Immature natural killer cell (primary cell): ENCODE data around the gene TMEM98. TPM values are rescaled to one million over a fixed set of nuclear protein-coding genes. Genes with fewer than 3 reads are reported as not detected.
"Not testable (repeated sequence)": the region's sequence is repeated elsewhere in the genome, so short reads cannot be mapped to it uniquely, and the experiment has no call there.

Experiments used
- DNase-seq, 3 donors: peaks; one replicate each; pipeline ENCODE4 v3.0.0; 2022; ENCODE audit warnings: mixed read lengths in 1 of 3
- H3K27ac Mint-ChIP-seq, 6 donors: one replicate each; pipeline ENCODE4 v1.8.0; 2020; ENCODE audit warnings: mixed read lengths in 6 of 6, mild to moderate bottlenecking in 5 of 6, inconsistent platforms in 4 of 6, moderate library complexity in 3 of 6
- H3K27me3 Mint-ChIP-seq, 3 donors: one replicate each; pipeline ENCODE4 v1.8.0; 2020 to 2021; ENCODE audit warnings: low read depth in 3 of 3, mild to moderate bottlenecking in 3 of 3, mixed read lengths in 3 of 3, moderate library complexity in 3 of 3, inconsistent platforms in 1 of 3
- H3K36me3 Mint-ChIP-seq, 3 donors: one replicate each; pipeline ENCODE4 v1.8.0; 2020; ENCODE audit warnings: mixed read lengths in 3 of 3, inconsistent platforms in 2 of 3, mild to moderate bottlenecking in 2 of 3
- H3K4me1 Mint-ChIP-seq, 2 donors: one replicate each; pipeline ENCODE4 v1.8.0; 2020; ENCODE audit warnings: inconsistent platforms in 2 of 2, mild to moderate bottlenecking in 2 of 2, mixed read lengths in 2 of 2, moderate library complexity in 1 of 2
- H3K4me3 Mint-ChIP-seq, 5 donors: one replicate each; pipeline ENCODE4 v1.8.0; 2020; ENCODE audit warnings: mild to moderate bottlenecking in 5 of 5, mixed read lengths in 5 of 5, inconsistent platforms in 3 of 5, moderate library complexity in 3 of 5
- H3K9me3 Mint-ChIP-seq, 6 donors: one replicate each; pipeline ENCODE4 v1.8.0; 2020; ENCODE audit warnings: mild to moderate bottlenecking in 6 of 6, mixed read lengths in 6 of 6, inconsistent platforms in 4 of 6, moderate library complexity in 3 of 6
- polyA plus RNA-seq, 3 donors: library from polyadenylated mRNA; unstranded; fragments of 300-500 nt; fragmentation: Illumina TruSeq; gene quantifications; one replicate each; pipeline ENCODE4 v1.2.3, GENCODE V29; 2021

The TMEM98 gene
- polyA plus RNA-seq, 3 donors from 2014 or later: not detected

- H3K27ac Mint-ChIP-seq: peak overlapping the region in 2 of 6 donors; percentile 8 to 31
- no peaks in the 10 kb centered on the region for H3K9me3 Mint-ChIP-seq
- H3K27me3 Mint-ChIP-seq: peaks cover 0 to 6% (median 3%) of the 10 kb centered on the region in 3 donors
Measured at GRCh38 chr17:32903774-32904673, 23.9 kb upstream of the TMEM98 start.

GRCh38 chr17:32904891-32905290 is 23.1 kb upstream of the TMEM98 start:
- Mint-ChIP-seq H3K4me3 (no peak overlapping the region), H3K4me1 (peaks cover 0 to 13% of the 10 kb centered on the region in 2 donors)

More at GRCh38 chr17:32903774-32904673, 23.9 kb upstream of the TMEM98 start:
- peak overlapping the region in 2 of 5 donors; percentile 12 to 24 for H3K4me3 Mint-ChIP-seq
- DNase-seq: no peak
- peaks cover 0 to 13% of the 10 kb centered on the region in 2 donors for H3K4me1 Mint-ChIP-seq
- no peaks in the 10 kb centered on the region for H3K36me3 Mint-ChIP-seq

GRCh38 chr17:32907583-32907982 is 20.4 kb upstream of the TMEM98 start:
- peaks cover 0 to 13% of the 10 kb centered on the region in 2 donors for H3K4me1 Mint-ChIP-seq
- H3K27me3 Mint-ChIP-seq: peaks cover 0 to 6% (median 3%) of the 10 kb centered on the region in 3 donors
- H3K36me3 Mint-ChIP-seq: no peaks in the 10 kb centered on the region
- no peak overlapping the region for H3K27ac Mint-ChIP-seq
- DNase-seq: no peak
- no peak overlapping the region for H3K4me3 Mint-ChIP-seq
- H3K9me3 Mint-ChIP-seq: no peaks in the 10 kb centered on the region

More at GRCh38 chr17:32904891-32905290, 23.1 kb upstream of the TMEM98 start:
- no peaks in the 10 kb centered on the region for H3K36me3 Mint-ChIP-seq
- H3K27ac Mint-ChIP-seq: no peak overlapping the region
- no peak for DNase-seq
- H3K27me3 Mint-ChIP-seq: peaks cover 0 to 6% (median 3%) of the 10 kb centered on the region in 3 donors
- no peaks in the 10 kb centered on the region for H3K9me3 Mint-ChIP-seq

- H3K4me1 Mint-ChIP-seq: peaks cover 0 to 1% of the 10 kb centered on the region in 2 donors
- DNase-seq: peak; percentile 44 to 58 (median 52)
- H3K4me3 Mint-ChIP-seq: no peak overlapping the region
- H3K27ac Mint-ChIP-seq: no peak overlapping the region
- H3K36me3 Mint-ChIP-seq: no peaks in the 10 kb centered on the region
- peaks cover 0 to 4% (median 4%) of the 10 kb centered on the region in 3 donors for H3K27me3 Mint-ChIP-seq
- H3K9me3 Mint-ChIP-seq: no peaks in the 10 kb centered on the region
Measured at GRCh38 chr17:32909787-32910369, 18.1 kb upstream of the TMEM98 start.

- H3K4me3 Mint-ChIP-seq: no peak overlapping the region
- H3K9me3 Mint-ChIP-seq: no peaks in the 10 kb centered on the region
- H3K4me1 Mint-ChIP-seq: peaks cover 0 to under 1% of the 10 kb centered on the region in 2 donors
- no peaks in the 10 kb centered on the region for H3K36me3 Mint-ChIP-seq
- DNase-seq: no peak
- H3K27me3 Mint-ChIP-seq: peaks cover 0 to 4% (median 0%) of the 10 kb centered on the region in 3 donors
- H3K27ac Mint-ChIP-seq: no peak overlapping the region
Measured at GRCh38 chr17:32910769-32911168, 17.2 kb upstream of the TMEM98 start.

- Mint-ChIP-seq H3K4me1 (peaks cover 0 to 6% of the 10 kb centered on the region in 2 donors), H3K36me3 (no peaks in the 10 kb centered on the region), H3K4me3 (no peak overlapping the region), H3K9me3 (no peaks in the 10 kb centered on the region), H3K27me3 (peaks cover 0 to 4% (median 0%) of the 10 kb centered on the region in 3 donors), H3K27ac (no peak overlapping the region)
- no peak for DNase-seq
Measured at GRCh38 chr17:32912218-32912897, 15.6 kb upstream of the TMEM98 start.

- Mint-ChIP-seq H3K27ac (no peak overlapping the region), H3K27me3 (peaks cover 0 to 3% (median 0%) of the 10 kb centered on the region in 3 donors), H3K4me3 (no peak overlapping the region), H3K9me3 (no peaks in the 10 kb centered on the region), H3K4me1 (peaks cover 0 to 6% of the 10 kb centered on the region in 2 donors), H3K36me3 (no peaks in the 10 kb centered on the region)
- DNase-seq: no peak
Measured at GRCh38 chr17:32913593-32913992, 14.4 kb upstream of the TMEM98 start.

- no peak for DNase-seq
- no peak overlapping the region for H3K4me3 Mint-ChIP-seq
- H3K4me1 Mint-ChIP-seq: peaks cover 0 to 6% of the 10 kb centered on the region in 2 donors
- no peaks in the 10 kb centered on the region for H3K9me3 Mint-ChIP-seq
- peaks cover 0 to 3% (median 0%) of the 10 kb centered on the region in 3 donors for H3K27me3 Mint-ChIP-seq
- no peak overlapping the region for H3K27ac Mint-ChIP-seq
- H3K36me3 Mint-ChIP-seq: no peaks in the 10 kb centered on the region
Measured at GRCh38 chr17:32914181-32914580, 13.8 kb upstream of the TMEM98 start.

- H3K4me3 Mint-ChIP-seq: no peak overlapping the region
- H3K9me3 Mint-ChIP-seq: no peaks in the 10 kb centered on the region
- peaks cover 0 to 3% (median 0%) of the 10 kb centered on the region in 3 donors for H3K27me3 Mint-ChIP-seq
Measured at GRCh38 chr17:32915245-32915644, 12.7 kb upstream of the TMEM98 start.

GRCh38 chr17:32916134-32916533 is 11.8 kb upstream of the TMEM98 start:
- H3K27ac Mint-ChIP-seq: no peak overlapping the region
- H3K9me3 Mint-ChIP-seq: no peaks in the 10 kb centered on the region
- DNase-seq: no peak
- H3K4me1 Mint-ChIP-seq: peaks cover 0 to 6% of the 10 kb centered on the region in 2 donors
- peaks cover 0 to 3% (median 0%) of the 10 kb centered on the region in 3 donors for H3K27me3 Mint-ChIP-seq
- H3K4me3 Mint-ChIP-seq: no peak overlapping the region
- no peaks in the 10 kb centered on the region for H3K36me3 Mint-ChIP-seq

More at GRCh38 chr17:32915245-32915644, 12.7 kb upstream of the TMEM98 start:
- H3K4me1 Mint-ChIP-seq: peaks cover 0 to 6% of the 10 kb centered on the region in 2 donors
- no peak for DNase-seq
- H3K27ac Mint-ChIP-seq: no peak overlapping the region
- no peaks in the 10 kb centered on the region for H3K36me3 Mint-ChIP-seq

- no peak overlapping the region for H3K27ac Mint-ChIP-seq
- H3K27me3 Mint-ChIP-seq: peaks cover 0 to 3% (median 0%) of the 10 kb centered on the region in 3 donors
- H3K4me1 Mint-ChIP-seq: peaks cover 0 to 6% of the 10 kb centered on the region in 2 donors
- no peaks in the 10 kb centered on the region for H3K9me3 Mint-ChIP-seq
- H3K36me3 Mint-ChIP-seq: no peaks in the 10 kb centered on the region
- H3K4me3 Mint-ChIP-seq: no peak overlapping the region
- DNase-seq: no peak
Measured at GRCh38 chr17:32917081-32917480, 10.9 kb upstream of the TMEM98 start.

GRCh38 chr17:32917842-32918241 is 10.1 kb upstream of the TMEM98 start:
- Mint-ChIP-seq H3K4me1 (peaks cover 0 to 6% of the 10 kb centered on the region in 2 donors), H3K4me3 (no peak overlapping the region), H3K27me3 (peaks cover 0 to 3% (median 0%) of the 10 kb centered on the region in 3 donors), H3K36me3 (no peaks in the 10 kb centered on the region), H3K9me3 (no peaks in the 10 kb centered on the region), H3K27ac (peak overlapping the region in 1 of 6 donors; percentile 27)
- no peak for DNase-seq

GRCh38 chr17:32919876-32920275 is 8.1 kb upstream of the TMEM98 start:
- not testable (repeated sequence) for H3K4me1 Mint-ChIP-seq, H3K36me3 Mint-ChIP-seq, H3K9me3 Mint-ChIP-seq, DNase-seq, H3K4me3 Mint-ChIP-seq, H3K27ac Mint-ChIP-seq, H3K27me3 Mint-ChIP-seq
